ENCODE results near the gene MED27. TPM values are rescaled to one million over a fixed set of nuclear protein-coding genes. Genes with fewer than 3 reads are reported as not detected.

The MED27 gene
- total and polyA plus RNA-seq, 2 of the 4 experiments (the other 2 are of a cell fraction), result 50.2 to 63.4 TPM

DNA sequence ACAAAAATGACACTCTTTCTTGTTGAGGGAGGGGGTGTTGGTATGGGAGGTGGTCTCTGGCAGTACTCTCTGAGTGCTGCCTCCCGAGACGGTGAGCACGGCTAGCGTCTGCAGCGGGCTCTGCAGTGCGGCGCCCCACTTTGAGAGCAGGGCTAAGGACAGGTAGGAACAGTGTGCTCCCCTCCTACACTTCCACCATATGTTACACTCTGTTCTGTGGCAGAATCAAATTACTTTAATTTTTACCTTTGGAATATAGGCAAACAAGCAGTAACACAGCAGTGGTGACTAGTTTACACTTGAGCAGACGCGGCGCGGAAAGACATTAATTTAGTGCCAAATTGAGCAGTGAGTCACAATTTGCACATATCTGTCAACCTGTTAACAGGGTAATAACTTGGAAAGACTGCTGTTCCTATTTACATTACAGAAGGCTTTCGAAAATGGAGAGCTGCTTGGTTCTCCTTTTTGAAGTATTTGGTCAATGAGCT lies 136.3 kb downstream of the MED27 start:
- no peaks in the 10 kb centered on the region for H3K27me3 ChIP-seq (ENCODE audit: control insufficient read depth, insufficient read depth, low read length)
- H2AK5ac ChIP-seq (ENCODE audit: low read depth, low read length), result no peak overlapping the region
- H2AK9ac ChIP-seq (replicated peaks; ENCODE audit: low read depth, low read length, poor library complexity), result no peak overlapping the region
- no peak overlapping the region for H2AFZ ChIP-seq (replicated peaks; ENCODE audit: low read length, poor library complexity)
- no peak overlapping the region for H4K8ac ChIP-seq (ENCODE audit: low read depth in 2 of 2, low read length in 2 of 2)
- no peaks in the 10 kb centered on the region; the same call in 1 of the 2 replicates for H3K36me3 ChIP-seq (ENCODE audit: control insufficient read depth, insufficient read depth, low read length)
- no peaks in the 10 kb centered on the region for H3K9me3 ChIP-seq (ENCODE audit: control insufficient read depth, insufficient read depth, low read length)
- no peak overlapping the region for H3K18ac ChIP-seq (ENCODE audit: low read depth, low read length)
- no peak for DNase-seq
- no peak overlapping the region for H3K4me3 ChIP-seq (ENCODE audit: insufficient read depth, low read depth, low read length)
- H4K91ac ChIP-seq (ENCODE audit: insufficient read depth, low read depth, low read length), result no peak overlapping the region
- H3K79me1 ChIP-seq (ENCODE audit: low read depth in 1 of 2, low read length in 2 of 2), result peaks cover 7 to 24% of the 10 kb centered on the region in 2 experiments
- no peak overlapping the region for H3K23ac ChIP-seq (ENCODE audit: low read depth, low read length)
- no peak overlapping the region for H4K5ac ChIP-seq (ENCODE audit: low read depth, low read length)
- H2BK15ac ChIP-seq (ENCODE audit: low read depth, low read length), result no peak overlapping the region
- no peak overlapping the region for H2BK120ac ChIP-seq (ENCODE audit: low read depth, low read length)
- no peak for ATAC-seq (ENCODE audit: low read depth)
- ChIA-PET CTCF (interaction anchor here (0.6 kb wide), 1 partner anchor 9 kb away, joined by 3 read pairs; no protein-coding TSS in a partner anchor), POLR2A (ENCODE audit: unreplicated experiment) (no interaction called here)
- H3K27ac ChIP-seq (ENCODE audit: insufficient read depth, low read length), result no peak overlapping the region
- in situ Hi-C loops (cut with MboI; ENCODE audit: low sequenced_read_pairs), result no loop called here
- BruUV-seq (replicated peaks), result no TSS peak
- 0 out of 2 replicates have a peak, but pooled peaks cover 4% of the 10 kb centered on the region for H4K20me1 ChIP-seq (ENCODE audit: insufficient read depth, low read length)
- dilution Hi-C loops (cut with HindIII; ENCODE audit: low sequenced_read_pairs, unreplicated experiment), result no loop called here
- no peak overlapping the region for H3K4ac ChIP-seq (ENCODE audit: low read depth, low read length)
- H2BK20ac ChIP-seq (ENCODE audit: low read depth, low read length), result no peak overlapping the region
- no peak overlapping the region for H3K14ac ChIP-seq (replicated peaks; ENCODE audit: low read depth, low read length)
- 100% methylated on average over 4 of the region's 12 CpGs; no CpG with 5 or more reads in 1 of the 2 experiments for WGBS, 2 experiments (ENCODE audit: extremely low coverage in 2 of 2, insufficient read length in 1 of 2)
- no peak overlapping the region for H2BK5ac ChIP-seq (ENCODE audit: low read depth, low read length, poor library complexity, severe bottlenecking)
- H3K56ac ChIP-seq (ENCODE audit: extremely low read depth, insufficient read depth, low read length), result no peak overlapping the region
- no peaks in the 10 kb centered on the region for H3K4me1 ChIP-seq (ENCODE audit: control insufficient read depth, insufficient read depth, low read length)
- TF ChIP-seq NFE2L2 (IDR thresholded peaks at IDR 0.05; ENCODE audit: low read depth, low read length), result no peak
- no peak for TF ChIP-seq RFX5 (IDR thresholded peaks at IDR 0.05; ENCODE audit: low read depth, low read length)
- no peak for TF ChIP-seq SMC3 (IDR thresholded peaks at IDR 0.05; ENCODE audit: low read depth, low read length)
- no peak for TF ChIP-seq MXI1 (IDR thresholded peaks at IDR 0.05; ENCODE audit: borderline replicate concordance, low read depth, low read length)
- TF ChIP-seq, protein P1, sequence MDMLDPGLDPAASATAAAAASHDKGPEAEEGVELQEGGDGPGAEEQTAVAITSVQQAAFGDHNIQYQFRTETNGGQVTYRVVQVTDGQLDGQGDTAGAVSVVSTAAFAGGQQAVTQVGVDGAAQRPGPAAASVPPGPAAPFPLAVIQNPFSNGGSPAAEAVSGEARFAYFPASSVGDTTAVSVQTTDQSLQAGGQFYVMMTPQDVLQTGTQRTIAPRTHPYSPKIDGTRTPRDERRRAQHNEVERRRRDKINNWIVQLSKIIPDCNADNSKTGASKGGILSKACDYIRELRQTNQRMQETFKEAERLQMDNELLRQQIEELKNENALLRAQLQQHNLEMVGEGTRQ (IDR thresholded peaks at IDR 0.05; ENCODE audit: low read depth, low read length), result no peak
- no peak for TF ChIP-seq RCOR1 (IDR thresholded peaks at IDR 0.05; ENCODE audit: insufficient replicate concordance, low read length)
- no peak for TF ChIP-seq CEBPB (IDR thresholded peaks at IDR 0.05; ENCODE audit: low read depth, low read length)
- no peak for TF ChIP-seq RAD21 (IDR thresholded peaks at IDR 0.05; ENCODE audit: low read length)
- no peak for TF ChIP-seq POLR2A (IDR thresholded peaks at IDR 0.05; ENCODE audit: low read depth, low read length)
- TF ChIP-seq FOS (IDR thresholded peaks at IDR 0.05; ENCODE audit: low read depth, low read length), result no peak
- TF ChIP-seq, protein P2, sequence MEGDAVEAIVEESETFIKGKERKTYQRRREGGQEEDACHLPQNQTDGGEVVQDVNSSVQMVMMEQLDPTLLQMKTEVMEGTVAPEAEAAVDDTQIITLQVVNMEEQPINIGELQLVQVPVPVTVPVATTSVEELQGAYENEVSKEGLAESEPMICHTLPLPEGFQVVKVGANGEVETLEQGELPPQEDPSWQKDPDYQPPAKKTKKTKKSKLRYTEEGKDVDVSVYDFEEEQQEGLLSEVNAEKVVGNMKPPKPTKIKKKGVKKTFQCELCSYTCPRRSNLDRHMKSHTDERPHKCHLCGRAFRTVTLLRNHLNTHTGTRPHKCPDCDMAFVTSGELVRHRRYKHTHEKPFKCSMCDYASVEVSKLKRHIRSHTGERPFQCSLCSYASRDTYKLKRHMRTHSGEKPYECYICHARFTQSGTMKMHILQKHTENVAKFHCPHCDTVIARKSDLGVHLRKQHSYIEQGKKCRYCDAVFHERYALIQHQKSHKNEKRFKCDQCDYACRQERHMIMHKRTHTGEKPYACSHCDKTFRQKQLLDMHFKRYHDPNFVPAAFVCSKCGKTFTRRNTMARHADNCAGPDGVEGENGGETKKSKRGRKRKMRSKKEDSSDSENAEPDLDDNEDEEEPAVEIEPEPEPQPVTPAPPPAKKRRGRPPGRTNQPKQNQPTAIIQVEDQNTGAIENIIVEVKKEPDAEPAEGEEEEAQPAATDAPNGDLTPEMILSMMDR (conservative IDR thresholded peaks at IDR 0.05; ENCODE audit: low read depth, low read length), result no peak
- TF ChIP-seq, protein P3, sequence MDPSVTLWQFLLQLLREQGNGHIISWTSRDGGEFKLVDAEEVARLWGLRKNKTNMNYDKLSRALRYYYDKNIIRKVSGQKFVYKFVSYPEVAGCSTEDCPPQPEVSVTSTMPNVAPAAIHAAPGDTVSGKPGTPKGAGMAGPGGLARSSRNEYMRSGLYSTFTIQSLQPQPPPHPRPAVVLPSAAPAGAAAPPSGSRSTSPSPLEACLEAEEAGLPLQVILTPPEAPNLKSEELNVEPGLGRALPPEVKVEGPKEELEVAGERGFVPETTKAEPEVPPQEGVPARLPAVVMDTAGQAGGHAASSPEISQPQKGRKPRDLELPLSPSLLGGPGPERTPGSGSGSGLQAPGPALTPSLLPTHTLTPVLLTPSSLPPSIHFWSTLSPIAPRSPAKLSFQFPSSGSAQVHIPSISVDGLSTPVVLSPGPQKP (IDR thresholded peaks at IDR 0.05; ENCODE audit: borderline replicate concordance, low read depth, low read length), result no peak
- TF ChIP-seq BHLHE40 (IDR thresholded peaks at IDR 0.05; ENCODE audit: low read depth, low read length), result no peak
- no peak for TF ChIP-seq CHD1 (IDR thresholded peaks at IDR 0.05; ENCODE audit: low read depth, low read length)
- no peak for TF ChIP-seq MAFK (IDR thresholded peaks at IDR 0.05; ENCODE audit: low read depth, low read length)
- TF ChIP-seq MAZ (IDR thresholded peaks at IDR 0.05; ENCODE audit: borderline replicate concordance, low read depth, low read length), result no peak
- 0 out of 2 replicates have a peak, but pooled peaks cover 6% of the 10 kb centered on the region for H3K9me1 ChIP-seq (ENCODE audit: insufficient read depth, low read length)
- no peak overlapping the region for H3K9ac ChIP-seq (ENCODE audit: low read depth, low read length)
- intact Hi-C loops (cut with micrococcal nuclease), result no loop called here
- H3K4me2 ChIP-seq (ENCODE audit: low read depth, low read length), result no peak overlapping the region
